ENCODE measurements around the gene SOX1.

GRCh38 chr13:112107289-112107688 is 40.3 kb downstream of the SOX1 start:
- TF ChIP-seq CTCF (conservative IDR thresholded peaks at IDR 0.05; ENCODE audit: low read length) (no peak), EZH2phosphoT487 (IDR thresholded peaks at IDR 0.05; ENCODE audit: borderline replicate concordance, low read depth, low read length) (no peak)

All from OCI-LY7 (cell line).